AG08395 (cell line): ENCODE results near the gene ITLN1.
"Not testable (repeated sequence)": the region's sequence is repeated elsewhere in the genome, so short reads cannot be mapped to it uniquely, and the experiment has no call there.

Experiments used
- DNase-seq: peaks from one replicate; pipeline ENCODE4 v3.0.0; 2012; ENCODE audit warnings: mixed read lengths, low spot score

ITLN1 gene

DNA sequence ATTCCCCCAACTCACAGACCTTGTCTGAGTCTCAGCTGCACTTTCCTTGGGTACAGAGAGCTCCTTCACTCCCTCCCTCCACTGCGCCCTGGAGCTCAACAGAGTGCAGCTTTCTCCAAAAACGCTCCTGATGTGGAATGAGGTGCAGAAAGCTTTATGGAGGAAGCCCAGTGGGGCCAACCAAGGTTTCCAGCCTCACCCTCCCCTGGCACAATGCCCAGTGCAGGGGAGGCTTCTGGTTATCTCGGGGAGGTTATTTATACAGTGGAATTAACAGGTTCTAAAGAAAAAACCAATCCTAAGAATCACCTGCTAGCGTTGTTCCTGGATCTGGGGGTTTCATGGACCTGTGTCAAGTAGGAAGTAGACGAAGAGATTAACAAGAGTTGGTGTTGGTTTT is at the start of gene ITLN1:
Gene ITLN1, minus strand, starts transcription at position 139 of the 400 bp plus-strand sequence. CDS start 303 bp downstream, outside the sequence.
- DNase-seq = no peak

DNA sequence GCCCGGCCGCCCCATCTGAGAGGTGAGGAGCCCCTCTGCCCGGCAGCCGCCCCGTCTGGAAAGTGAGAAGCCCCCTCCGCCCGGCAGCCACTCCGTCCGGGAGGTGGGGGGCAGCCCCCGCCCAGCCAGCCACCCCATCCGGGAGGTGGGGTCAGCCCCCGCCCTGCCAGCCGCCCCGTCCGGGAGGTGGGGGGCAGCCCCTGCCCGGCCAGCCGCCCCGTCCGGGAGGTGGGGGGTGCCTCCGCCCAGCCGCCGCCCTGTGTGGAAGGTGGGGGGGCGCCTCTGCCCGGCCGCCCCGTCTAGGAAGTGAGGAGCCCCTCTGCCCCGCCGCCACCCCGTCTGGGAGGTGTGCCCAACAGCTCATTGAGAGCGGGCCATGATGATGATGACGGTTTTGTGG is 48.3 kb upstream of the ITLN1 start:
- DNase-seq = not testable (repeated sequence)

DNA sequence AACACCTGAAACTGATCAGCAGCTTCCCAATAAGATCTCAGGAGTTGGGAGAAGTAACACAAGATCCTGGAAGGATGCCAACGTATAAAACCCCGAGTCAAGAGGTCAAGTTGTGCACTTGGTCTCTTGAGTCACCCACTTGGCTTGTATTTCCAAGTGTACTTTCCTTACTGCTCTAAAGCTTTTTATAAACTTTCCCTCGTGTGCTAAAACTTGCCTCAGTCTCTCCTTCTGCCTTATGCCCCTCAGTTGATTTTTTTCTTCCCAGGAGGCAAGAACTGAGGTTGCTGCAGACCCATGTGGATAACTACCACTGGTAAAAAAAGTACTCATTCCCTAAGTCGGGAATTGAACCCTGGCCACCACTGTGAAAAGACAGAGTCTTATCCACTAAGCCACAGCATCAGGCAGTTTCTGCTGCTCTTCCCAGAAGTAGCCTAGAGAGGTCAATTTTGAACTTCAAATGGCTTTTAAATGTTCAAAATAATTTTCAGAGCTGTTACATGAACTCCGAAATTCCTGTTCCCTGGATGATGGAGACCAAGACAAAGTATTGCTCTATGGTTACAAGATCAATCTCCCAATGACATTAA is 40.8 kb upstream of the ITLN1 start:
- DNase-seq = no peak

DNA sequence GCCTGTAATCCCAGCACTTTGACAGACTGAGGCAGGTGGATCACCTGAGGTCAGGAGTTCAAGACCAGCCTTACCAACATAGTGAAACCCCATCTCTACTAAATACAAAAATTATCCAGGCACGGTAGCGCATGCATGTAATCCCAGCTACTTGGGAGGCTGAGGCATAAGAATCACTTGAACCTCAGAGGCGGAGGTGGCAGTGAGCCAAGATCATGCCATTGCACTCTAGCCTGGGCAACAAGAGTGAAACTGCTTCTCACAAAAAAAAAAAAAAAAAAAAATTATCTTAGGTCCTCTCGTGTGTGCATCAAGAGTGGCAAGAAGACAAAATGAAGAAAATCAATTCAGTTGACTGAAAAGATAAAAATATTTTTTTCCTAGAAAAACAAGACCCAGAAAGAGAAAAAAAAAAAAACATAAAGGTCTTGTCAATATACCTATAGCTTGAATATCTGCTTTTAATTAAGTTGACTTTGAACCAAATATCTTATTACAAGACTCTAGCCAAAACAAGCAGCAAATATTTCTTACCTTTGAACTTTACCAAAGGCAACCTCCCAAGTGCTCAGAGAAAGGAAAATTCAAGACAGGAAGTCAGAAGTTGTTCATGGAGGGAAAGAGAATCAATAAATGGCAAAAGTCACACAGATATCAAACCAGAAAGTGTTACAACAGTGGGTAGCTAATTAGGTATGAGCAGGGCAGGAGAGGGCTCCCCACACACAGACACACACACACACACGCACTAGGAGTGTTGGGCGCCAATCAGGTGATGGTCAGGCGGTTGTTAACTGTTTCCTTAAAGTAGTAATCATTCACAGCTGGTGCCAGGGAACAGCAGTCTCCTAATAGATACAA is 40.0 kb upstream of the ITLN1 start:
- no peak for DNase-seq

DNA sequence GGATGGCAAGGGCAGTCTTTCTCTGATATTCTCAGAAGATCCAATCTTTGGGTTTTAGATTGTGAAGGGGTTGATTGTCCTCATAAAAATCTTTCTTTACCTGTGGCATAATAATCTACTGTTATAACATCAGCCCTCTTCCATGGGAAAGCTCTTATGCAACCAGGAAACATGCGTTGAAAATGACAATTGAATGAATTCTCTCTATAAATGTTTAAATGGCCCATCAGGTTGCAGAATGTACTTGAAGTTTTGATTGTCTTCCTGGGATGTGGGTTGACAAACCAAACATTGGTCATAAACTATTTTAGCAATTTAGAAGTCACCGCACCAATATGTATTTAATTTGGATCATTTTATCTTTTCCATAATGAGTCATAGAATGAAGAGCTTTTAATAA is 31.7 kb upstream of the ITLN1 start:
- DNase-seq = no peak

DNA sequence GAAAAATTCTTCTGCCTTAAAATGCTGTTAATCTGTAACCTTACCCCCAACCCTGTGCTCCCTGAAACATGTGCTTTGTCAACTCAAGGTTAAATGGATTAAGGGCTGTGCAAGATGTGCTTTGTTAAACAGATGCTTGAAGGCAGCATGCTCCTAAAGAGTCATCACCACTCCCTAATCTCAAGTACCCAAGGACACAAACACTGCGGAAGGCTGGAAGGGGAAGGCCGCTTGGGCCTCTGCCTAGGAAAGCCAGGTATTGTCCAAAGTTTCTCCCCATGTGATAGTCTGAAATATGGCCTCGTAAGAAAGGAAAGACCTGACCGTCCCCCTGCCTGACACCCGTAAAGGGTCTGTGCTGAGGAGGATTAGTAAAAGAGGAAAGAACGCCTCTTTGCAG is 28.2 kb upstream of the ITLN1 start:
- DNase-seq = not testable (repeated sequence)

DNA sequence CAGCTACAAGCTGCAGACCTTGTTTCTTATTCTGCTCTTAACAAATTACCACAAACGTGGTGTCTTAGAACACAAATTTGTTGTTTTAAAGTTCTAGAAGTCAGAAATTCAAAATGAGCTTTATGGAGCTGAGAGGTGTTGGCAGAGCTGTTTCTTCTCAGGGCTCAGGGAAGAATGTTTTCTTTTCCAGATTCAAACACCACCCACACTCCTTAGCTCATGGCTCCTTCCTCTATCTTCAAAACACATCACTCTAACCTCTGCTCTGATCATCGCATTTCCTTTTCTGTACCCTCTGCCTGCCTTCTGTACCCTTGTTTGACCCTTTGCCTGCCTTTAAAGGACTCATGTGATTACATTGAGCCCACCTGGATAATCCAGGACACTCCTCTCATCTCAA is 26.9 kb upstream of the ITLN1 start:
- DNase-seq = no peak

DNA sequence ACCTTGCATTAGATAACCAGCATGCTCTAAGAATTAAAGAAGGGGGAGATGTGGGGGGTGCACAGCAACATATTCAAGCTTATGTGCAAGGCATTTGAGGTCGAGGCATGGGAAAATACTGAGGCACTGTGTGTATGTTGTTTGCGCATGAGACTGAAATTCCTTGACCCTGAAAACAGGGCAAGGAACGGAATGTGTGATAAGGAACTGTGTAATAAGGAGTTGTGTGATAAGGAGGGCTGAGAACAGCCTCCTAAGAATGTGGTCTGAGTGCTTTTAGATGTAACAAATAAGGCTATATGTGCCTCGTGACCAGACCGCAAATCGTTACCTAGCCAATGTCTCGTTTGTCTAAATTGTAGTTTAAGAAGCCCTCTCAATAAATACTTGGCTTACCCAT is 26.5 kb upstream of the ITLN1 start:
- no peak for DNase-seq

DNA sequence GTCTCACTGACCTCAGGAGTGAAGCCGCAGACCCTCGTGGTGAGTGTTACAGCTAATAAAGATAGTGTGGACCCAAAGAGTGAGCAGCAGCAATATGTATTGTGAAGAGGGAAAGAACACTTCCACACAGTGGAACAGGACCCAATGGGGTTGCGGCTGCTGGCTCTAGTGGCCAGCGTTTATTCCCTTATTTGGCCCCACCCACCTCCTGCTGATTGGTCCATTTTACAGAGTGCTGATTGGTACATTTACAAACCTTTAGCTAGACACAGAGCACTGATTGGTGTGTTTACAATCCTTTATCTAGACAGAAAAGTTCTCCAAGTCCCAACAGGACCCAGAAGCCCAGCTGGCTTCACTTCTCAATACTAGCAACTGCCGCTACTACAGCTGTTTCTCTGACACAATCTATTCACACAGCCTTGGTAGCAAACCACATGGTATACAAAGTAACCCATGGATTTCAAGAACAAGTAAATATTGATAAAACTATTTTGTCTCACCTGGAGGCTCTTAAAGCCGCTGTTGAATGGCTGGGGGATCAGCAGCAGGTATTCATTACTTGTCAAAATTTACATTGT is 25.3 kb upstream of the ITLN1 start:
- DNase-seq = no peak

DNA sequence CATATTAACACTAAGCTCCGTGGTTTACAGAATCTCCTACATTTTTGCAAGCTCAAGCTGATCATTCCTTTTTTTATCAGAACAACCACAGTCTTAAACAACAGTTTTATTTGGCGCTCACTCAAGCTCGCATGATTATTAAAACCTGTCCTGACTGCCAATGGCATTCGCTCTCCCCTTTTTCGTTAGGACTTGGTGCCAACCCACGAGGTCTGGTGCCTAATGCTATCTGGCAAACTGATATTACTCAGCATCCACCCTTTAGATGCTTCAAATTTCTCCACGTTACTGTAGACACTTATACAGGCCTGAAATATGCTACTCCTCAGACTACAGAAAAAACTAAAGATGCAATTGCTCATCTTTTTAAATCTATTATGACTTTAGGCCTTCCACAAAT is 23.0 kb upstream of the ITLN1 start:
- DNase-seq = no peak

DNA sequence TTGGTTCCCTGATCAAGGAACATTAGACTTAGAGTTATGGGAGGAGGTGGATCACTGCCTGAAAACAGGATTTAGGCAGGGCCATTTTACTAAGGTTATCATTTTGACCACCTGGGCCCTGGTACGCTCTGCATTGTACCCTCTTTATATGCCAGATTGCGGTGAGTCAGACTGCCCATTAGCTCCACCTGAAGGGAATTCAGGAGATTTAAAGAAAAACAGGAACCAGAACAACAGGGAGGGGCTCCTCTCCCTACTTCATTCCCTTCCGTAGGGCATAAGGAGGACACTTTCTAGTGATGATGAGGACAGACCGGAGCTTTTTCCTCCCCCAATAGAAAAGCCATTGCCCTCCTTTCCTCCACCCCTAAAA is 20.6 kb upstream of the ITLN1 start:
- DNase-seq = no peak

DNA sequence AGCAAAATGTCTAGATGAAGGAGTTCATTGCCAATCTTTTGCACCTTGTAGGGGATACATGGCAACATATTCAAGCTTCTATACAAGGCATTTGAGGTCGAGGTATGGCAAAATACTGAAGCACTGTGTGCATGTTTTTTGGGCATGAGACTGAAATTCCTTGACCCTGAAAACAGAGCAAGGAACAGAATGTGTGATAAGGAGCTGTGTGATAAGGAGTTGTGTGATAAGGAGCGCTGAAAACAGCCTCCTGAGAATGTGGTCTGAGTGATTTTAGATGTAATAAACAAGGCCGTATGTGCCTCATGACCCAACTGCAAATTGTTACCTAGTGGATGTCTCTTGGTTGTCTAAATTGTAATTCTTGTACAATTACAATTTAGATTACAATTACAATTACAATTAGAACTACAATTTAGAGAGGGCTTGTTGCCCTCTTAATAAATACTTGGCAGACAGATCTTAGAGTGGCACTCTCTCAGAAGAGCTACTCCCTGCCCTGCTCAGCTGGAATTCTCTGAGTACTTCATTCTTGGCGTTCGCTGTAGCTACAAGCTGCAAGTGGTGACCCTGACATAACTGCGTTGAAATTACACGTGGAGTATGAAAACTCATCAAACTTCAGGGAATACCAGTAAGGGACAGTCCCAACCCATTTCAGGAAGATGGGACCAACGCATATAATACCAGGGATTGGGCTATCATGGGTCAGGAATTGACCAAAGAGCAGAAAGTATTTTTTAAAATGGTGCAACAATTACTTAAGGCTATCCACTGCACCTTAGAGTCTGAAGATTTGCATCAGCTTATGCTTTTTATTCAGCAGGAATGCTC is 20.0 kb upstream of the ITLN1 start:
- no peak for DNase-seq

DNA sequence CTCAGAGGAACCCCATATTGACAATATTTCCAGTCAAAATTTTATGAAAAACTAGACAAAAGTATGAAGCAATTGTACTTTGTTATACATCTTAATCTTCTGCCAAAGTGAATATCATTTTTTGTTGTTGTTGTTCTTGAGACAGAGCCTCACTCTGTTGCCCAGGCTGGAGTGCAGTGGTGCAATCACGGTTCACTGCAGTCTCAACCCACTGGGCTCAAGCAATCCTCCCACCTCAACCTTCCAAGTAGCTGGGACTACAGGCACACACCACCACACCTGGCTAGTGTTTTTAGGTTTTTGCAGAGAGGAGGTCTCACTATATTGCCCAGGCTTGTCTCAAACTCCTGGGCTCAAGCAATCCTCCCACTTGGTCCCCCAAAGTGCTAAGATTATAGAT is 17.3 kb upstream of the ITLN1 start:
- DNase-seq = not testable (repeated sequence)

DNA sequence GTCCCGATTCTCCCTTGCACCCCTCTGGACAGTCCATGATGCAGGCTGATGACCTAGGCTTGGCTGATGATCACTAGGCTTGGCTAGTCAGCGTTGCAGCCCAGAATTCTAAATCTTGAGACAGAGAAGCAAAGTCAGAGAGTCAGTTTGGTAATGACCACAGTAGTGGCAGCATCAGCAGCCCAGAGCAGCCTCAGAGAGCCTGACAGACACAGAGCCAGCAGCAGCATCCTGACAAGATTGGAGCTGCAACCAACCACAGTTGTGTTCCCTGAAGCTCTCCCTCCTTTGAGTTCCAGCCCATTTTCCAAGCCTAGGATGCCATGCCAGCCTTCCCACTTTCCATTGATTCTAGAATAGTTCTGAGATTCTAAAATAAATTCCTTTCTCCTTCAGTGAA is 16.8 kb upstream of the ITLN1 start:
- DNase-seq = no peak

DNA sequence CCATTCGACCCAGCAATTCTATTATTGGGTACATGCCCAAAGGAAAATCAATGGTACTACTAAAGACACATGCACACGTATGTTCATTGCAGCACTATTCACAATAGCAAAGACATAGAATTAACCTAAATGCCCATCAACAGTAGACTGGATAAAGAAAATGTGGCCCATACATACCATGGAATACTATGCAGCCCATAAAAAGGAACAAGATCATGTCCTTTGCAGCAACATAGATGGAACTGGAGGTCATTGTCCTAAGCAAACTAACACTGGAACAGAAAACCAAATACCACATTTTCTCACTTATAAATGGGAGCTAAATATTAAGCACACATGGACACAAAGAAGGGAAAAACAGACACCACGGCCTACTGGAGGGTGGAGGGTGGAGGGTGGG is 15.7 kb upstream of the ITLN1 start:
- DNase-seq = not testable (repeated sequence)

DNA sequence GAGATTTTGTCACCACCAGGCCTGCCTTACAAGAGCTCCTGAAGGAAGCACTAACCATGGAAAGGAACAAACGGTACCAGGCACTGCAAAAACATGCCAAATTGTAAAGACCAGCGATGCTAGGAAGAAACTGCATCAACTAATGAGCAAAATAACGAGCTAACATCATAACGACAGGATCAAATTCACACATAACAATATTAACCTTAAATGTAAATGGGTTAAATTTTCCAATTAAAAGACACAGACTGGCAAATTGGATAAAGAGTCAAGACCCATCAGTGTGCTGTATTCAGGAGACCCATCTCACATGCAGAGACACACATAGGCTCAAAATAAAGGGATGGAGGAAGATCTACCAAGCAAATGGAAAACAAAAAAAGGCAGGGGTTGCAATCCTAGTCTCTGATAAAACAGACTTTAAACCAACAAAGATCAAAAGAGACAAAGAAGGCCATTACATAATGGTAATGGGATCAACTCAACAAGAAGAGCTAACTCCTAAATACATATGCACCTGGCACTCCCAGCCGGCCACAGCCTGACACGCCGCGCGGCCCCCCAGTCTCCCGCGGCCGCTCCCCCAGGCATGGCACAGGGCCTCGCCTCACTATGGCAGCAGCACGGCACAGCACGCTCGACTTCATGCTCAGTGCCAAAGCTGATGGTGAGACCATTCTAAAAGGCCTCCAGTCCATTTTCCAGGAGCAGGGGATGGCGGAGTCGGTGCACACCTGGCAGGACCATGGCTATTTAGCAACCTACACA is 9.6 kb upstream of the ITLN1 start:
- not testable (repeated sequence) for DNase-seq

DNA sequence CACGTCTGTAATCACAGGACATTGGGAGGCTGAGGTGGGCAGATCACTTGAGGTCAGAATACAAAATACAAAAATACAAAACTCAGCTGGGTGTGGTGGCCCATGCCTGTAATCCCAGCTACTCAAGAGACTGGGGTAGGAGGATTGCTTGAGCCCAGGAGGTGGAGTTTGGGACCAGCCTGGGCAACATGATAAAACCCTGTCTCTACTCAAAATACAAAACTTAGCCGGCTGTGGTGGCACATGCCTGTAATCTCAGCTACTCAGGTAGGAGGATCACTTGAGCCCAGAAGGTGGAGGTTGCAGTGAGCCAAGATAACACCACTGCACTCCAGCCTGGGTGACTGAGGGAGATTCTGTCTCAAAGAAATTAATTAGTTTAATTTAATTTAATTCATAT is 6.5 kb upstream of the ITLN1 start:
- DNase-seq = no peak

DNA sequence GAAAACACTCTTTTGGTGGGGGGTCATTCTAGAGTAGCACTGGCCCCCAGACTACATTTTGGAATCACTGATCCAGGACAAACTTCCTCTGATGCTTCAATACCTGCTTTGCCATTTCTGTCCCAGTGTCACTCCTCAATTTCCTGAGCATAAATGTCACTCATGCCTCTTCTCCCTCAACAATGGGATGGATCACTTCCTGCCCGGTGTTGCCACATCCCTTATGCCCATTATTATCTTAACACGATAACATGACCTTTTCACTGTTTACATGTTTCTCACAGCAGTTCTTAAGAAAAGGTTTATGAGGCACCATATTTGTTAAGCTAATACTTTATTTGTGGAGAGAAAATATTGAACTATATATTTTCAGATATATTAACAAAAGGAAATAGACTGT is 3.9 kb upstream of the ITLN1 start:
- DNase-seq = no peak

DNA sequence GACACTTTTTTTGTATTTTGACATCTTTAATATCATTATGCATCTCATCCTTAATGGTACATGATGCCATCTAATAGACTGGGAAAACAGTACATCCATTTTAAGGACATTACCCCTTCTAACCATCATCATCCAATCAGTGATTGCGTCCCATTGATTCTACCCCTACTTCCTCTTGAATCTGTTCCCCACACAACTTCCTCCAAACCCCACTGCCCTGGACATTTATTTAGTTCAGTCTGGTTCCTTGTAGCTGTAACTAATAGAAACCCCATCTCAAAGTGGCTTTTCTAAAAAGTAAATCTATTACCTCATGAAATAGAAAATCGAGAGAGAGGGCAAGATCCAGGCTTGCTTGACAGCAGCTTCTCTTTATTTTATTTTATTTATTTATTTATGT is 2.1 kb upstream of the ITLN1 start:
- DNase-seq = no peak

DNA sequence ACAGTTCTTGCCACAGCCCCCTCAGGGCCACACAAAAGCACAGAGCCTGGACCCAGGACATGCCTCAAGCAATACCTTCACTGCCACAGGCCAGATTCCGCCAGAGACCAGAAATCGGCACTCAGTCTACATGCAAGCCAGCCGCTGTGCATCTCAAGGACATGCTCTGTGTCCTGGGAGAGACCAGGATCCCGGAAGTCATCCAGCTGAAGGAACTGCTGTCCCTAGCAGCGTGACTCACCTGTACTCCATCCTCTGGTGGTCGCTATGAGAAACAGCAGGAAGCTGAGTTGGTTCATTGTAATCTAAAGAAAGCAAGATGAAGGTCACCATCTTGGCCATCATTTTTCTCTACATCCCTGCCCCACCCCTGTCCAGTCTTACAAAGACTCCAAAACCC is 401 bp downstream of the ITLN1 start:
- no peak for DNase-seq

DNA sequence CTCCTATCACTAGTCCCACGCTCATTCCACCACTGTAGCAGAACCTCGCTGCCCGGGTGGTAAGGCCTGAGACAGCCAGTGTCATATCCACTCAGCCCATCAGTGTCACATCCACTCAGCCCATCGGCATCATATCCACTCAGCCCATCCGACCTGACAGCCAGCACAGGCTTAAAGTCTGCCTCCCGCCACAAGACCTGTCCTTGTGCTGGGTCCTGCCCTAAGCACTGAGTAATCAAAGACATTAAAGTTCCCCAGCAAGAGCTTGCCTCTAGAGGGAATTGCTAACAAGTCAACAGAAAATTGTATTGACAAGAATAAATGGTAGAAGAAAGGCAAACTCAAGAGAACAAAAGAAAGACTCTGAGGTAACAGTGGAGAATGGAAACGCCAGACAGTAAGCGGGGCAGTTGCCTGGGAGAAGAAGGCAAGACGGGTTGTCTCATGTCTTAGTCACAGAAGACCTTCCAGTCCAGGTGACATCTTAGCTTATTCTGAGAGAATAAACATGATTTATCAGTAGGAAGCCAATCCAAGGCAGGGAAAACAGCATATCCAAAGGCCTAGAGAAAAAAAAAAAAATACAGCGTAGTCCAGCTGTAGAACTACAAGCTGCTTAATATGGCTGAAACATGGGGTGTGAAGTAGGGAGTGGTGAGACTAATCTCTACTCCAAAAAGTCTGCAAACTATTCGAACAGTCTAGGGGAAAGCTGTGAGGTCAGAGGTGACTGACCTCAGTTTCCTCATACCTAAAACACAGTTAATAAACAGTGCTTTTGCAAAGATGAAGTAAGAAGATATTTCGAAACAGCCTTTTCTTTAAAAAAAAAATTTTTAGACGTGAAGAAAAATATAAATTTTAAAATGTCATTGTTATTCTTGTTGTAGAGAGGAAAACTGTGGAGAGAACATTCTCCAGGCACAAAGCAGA is 1.1 kb downstream of the ITLN1 start:
- no peak for DNase-seq
